Parathyroid adenoma (tissue), 2 donors: ENCODE results near the gene MAGEL2.

Experiments used
- H2AFZ ChIP-seq: fragments of 300-600 bp; sonication (generic); one replicate; pipeline ENCODE4 v1.7.0; 2017; ENCODE audit warnings: antibody characterized with exemption, mild to moderate bottlenecking
- H3K27ac ChIP-seq: fragments of 300-600 bp; sonication (generic); one replicate; pipeline ENCODE4 v1.7.0; 2017
- H3K27me3 ChIP-seq: fragments of 300-600 bp; sonication (generic); one replicate; pipeline ENCODE4 v1.7.0; 2017; ENCODE audit warnings: low read length; ENCODE audit not compliant: control insufficient read depth, insufficient read depth
- H3K36me3 ChIP-seq: fragments of 300-600 bp; sonication (generic); one replicate; pipeline ENCODE4 v1.7.0; 2017; ENCODE audit warnings: low read length; ENCODE audit not compliant: control insufficient read depth, insufficient read depth
- H3K4me1 ChIP-seq: fragments of 300-600 bp; sonication (generic); one replicate; pipeline ENCODE4 v1.7.0; 2017; ENCODE audit warnings: control low read depth
- H3K4me2 ChIP-seq: fragments of 300-600 bp; sonication (generic); one replicate; pipeline ENCODE4 v1.7.0; 2017; ENCODE audit warnings: low read length
- H3K4me3 ChIP-seq: fragments of 300-600 bp; sonication (generic); one replicate; pipeline ENCODE4 v1.7.0; 2017; ENCODE audit warnings: low read depth, low read length
- H3K79me2 ChIP-seq: fragments of 300-600 bp; sonication (generic); one replicate; pipeline ENCODE4 v1.7.0; 2017; ENCODE audit warnings: control low read depth
- H3K9ac ChIP-seq: fragments of 300-600 bp; sonication (generic); one replicate; pipeline ENCODE4 v1.7.0; 2017; ENCODE audit warnings: mild to moderate bottlenecking
- H3K9me3 ChIP-seq: fragments of 300-600 bp; sonication (generic); one replicate; pipeline ENCODE4 v1.7.0; 2017; ENCODE audit warnings: low read length; ENCODE audit not compliant: control insufficient read depth
- TF ChIP-seq, protein P1 (sequence below): fragments of 300-600 bp; sonication (generic); IDR thresholded peaks from one replicate; pipeline ENCODE4 v1.7.0; 2017; ENCODE audit warnings: antibody characterized with exemption, mild to moderate bottlenecking
- donor health status: primary hyperparathyroidism.

MAGEL2 gene

DNA sequence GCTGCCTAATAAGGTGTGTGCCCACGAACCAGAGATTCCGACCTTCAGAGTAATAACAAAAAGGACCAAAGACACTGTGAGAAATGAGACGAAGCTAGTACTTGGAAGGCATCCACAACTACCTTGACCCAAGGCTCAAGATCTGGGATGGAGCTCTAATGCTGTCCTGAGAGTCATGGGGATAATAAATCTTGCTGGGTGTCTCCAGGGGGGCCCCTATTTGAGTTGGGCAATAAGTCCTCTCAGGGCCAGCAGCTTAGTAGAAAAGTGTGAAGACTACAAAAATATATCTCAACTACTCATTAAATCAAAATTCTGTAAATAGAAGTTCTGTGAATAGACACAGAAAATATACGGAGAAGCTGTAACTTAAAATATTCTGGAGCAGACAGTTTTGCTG lies 42.3 kb upstream of the MAGEL2 start:
- H2AFZ ChIP-seq: peak overlapping the region; percentile 76
- H3K4me1 ChIP-seq: no peaks in the 10 kb centered on the region
- no peaks in the 10 kb centered on the region for H3K27me3 ChIP-seq
- H3K4me2 ChIP-seq: no peak overlapping the region
- no peak overlapping the region for H3K4me3 ChIP-seq
- peak overlapping the region; percentile 53 for H3K27ac ChIP-seq
- H3K9me3 ChIP-seq: no peaks in the 10 kb centered on the region
- no peaks in the 10 kb centered on the region for H3K36me3 ChIP-seq
- no peak overlapping the region for H3K9ac ChIP-seq
- no peaks in the 10 kb centered on the region for H3K79me2 ChIP-seq
- TF ChIP-seq, protein P1, sequence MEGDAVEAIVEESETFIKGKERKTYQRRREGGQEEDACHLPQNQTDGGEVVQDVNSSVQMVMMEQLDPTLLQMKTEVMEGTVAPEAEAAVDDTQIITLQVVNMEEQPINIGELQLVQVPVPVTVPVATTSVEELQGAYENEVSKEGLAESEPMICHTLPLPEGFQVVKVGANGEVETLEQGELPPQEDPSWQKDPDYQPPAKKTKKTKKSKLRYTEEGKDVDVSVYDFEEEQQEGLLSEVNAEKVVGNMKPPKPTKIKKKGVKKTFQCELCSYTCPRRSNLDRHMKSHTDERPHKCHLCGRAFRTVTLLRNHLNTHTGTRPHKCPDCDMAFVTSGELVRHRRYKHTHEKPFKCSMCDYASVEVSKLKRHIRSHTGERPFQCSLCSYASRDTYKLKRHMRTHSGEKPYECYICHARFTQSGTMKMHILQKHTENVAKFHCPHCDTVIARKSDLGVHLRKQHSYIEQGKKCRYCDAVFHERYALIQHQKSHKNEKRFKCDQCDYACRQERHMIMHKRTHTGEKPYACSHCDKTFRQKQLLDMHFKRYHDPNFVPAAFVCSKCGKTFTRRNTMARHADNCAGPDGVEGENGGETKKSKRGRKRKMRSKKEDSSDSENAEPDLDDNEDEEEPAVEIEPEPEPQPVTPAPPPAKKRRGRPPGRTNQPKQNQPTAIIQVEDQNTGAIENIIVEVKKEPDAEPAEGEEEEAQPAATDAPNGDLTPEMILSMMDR: no peak

DNA sequence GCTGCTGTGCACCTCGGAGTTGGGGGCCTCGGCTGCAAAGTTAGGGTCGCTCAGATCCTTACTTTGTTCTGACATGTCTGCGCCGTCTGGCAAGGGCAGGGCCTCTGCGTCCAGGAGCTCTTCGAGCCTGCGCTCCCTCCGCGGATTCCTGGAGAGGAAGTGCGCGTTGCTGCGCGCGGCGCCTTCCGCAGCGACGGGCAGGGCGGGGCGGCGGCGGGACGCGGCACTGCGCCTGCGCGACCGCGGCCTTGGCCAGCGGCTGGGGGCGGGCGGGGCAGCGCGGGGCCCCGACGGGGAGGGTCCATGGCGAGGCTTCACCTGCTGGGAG lies 39.4 kb upstream of the MAGEL2 start, which contains the start of gene NDN:
NDN (minus strand) TSS at position 163 of the 328 bp plus-strand sequence; CDS start at position 75, 88 bp downstream.
- Histone ChIP-seq H3K27ac (no peak within 1 kb of the TSS), H3K9ac (no peak within 1 kb of the TSS), H3K4me2 (peak within 1 kb of the TSS; percentile 65)

DNA sequence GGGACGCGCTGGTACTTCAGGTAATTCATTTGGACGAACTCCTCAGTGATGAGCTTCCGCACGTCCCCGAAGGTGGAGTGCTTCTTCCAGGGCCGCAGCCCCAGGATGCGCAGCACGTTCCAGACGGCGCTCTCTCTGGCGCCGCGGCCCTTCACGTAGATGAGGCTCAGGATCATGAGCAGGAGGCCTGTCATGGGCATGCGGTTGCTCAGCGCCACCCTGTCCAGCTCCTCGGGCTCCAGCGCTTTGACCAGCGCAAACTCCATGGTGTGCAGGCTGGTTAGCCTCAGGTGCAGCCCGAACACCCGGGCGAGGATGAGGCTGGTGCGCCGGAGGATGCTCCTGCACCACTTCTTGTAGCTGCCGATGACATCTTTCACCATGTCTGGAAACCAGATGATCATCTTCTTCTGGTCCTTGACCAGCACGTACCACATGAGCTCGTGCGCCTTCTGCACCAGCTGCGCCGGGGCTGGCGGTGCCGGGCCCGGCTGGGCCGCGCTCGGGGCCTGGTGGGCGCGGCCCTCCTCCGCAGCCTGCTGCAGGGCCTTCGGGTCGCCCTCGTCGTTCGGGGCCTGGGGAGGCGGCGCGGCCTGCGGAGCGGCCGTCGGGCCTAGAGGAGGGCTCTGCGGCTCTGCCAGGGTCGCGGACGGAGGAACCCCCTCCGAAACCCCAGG lies 38.9 kb upstream of the MAGEL2 start:
- Histone ChIP-seq H2AFZ (peak overlapping the region; percentile 50), H3K27me3 (no peaks in the 10 kb centered on the region), H3K4me2 (peak overlapping the region; percentile 65), H3K36me3 (no peaks in the 10 kb centered on the region), H3K79me2 (no peaks in the 10 kb centered on the region), H3K9me3 (no peaks in the 10 kb centered on the region), H3K27ac (no peak overlapping the region), H3K4me3 (peak overlapping the region; percentile 45), H3K4me1 (no peaks in the 10 kb centered on the region), H3K9ac (no peak overlapping the region)
- TF ChIP-seq, protein P1: no peak

More for the DNA sequence above, 39.4 kb upstream of the MAGEL2 start, which contains the start of gene NDN:
- TF ChIP-seq, protein P1: no peak
- Histone ChIP-seq H3K36me3 (no peaks in the 10 kb centered on the region), H3K4me1 (no peaks in the 10 kb centered on the region), H3K79me2 (no peaks in the 10 kb centered on the region), H3K9me3 (no peaks in the 10 kb centered on the region), H3K27me3 (no peaks in the 10 kb centered on the region), H2AFZ (peak within 1 kb of the TSS; percentile 56), H3K4me3 (peak within 1 kb of the TSS; percentile 45)

DNA sequence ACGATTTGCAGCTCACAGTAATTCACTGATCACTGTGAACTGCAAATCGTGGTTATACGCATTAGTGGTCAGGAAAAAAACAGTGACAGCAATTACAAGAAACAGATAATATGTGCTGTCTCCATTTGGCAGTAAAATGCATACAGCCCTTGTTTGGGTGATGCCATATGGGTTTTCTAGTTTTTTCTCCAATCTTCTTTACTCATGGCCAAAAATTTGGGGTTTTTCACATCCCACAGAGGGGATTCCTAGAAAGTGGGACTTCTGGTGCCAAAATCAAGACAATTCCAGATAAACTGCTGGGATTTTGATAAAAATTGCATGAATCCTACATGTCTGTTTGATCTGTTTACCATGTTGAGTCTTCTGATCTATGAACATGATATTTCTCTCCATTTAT lies 23.8 kb upstream of the MAGEL2 start:
- H2AFZ ChIP-seq: no peak overlapping the region
- H3K27me3 ChIP-seq: no peaks in the 10 kb centered on the region
- H3K9me3 ChIP-seq: no peaks in the 10 kb centered on the region
- H3K4me2 ChIP-seq: no peak overlapping the region
- TF ChIP-seq, protein P1: no peak
- H3K36me3 ChIP-seq: no peaks in the 10 kb centered on the region
- no peak overlapping the region for H3K27ac ChIP-seq
- H3K4me3 ChIP-seq: no peak overlapping the region
- H3K9ac ChIP-seq: no peak overlapping the region
- H3K4me1 ChIP-seq: no peaks in the 10 kb centered on the region
- no peaks in the 10 kb centered on the region for H3K79me2 ChIP-seq

DNA sequence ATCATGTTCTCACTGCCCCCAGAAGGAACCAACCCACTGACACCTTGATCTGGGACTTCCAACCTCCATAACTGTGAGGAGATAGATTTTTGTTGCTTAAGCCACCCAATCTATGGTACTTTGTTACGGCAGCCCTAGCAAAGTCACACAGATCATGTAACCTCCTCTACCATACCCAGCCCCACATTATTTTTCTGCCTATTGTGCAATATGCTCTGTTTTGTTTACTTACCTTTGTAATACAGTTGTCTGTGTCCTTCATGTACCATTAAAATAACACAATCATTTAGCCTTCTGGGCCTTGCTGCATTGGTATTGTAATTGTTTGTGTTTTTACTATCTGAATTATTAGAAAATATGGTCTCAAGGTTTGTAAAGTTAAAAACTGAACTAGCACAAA lies 23.3 kb upstream of the MAGEL2 start:
- H2AFZ ChIP-seq: no peak overlapping the region

More for the DNA sequence above, 23.3 kb upstream of the MAGEL2 start:
- H3K4me2 ChIP-seq: no peak overlapping the region
- H3K4me1 ChIP-seq: no peaks in the 10 kb centered on the region
- no peak overlapping the region for H3K4me3 ChIP-seq
- TF ChIP-seq, protein P1: no peak
- H3K79me2 ChIP-seq: no peaks in the 10 kb centered on the region
- no peak overlapping the region for H3K9ac ChIP-seq
- no peaks in the 10 kb centered on the region for H3K27me3 ChIP-seq
- no peak overlapping the region for H3K27ac ChIP-seq
- H3K36me3 ChIP-seq: no peaks in the 10 kb centered on the region
- no peaks in the 10 kb centered on the region for H3K9me3 ChIP-seq
